Vagina (tissue), 2 donors: ENCODE data around the gene TRIM10.

Source experiments
- CTCF ChIP-seq, 3 experiments: fragments of 450-650 bp in 2 of 3; fragments of 200-600 bp in 1 of 3; sonication (generic) in 1 of 3; IDR thresholded peaks; one replicate each; pipeline ENCODE4 v1.5.1; 2017 to 2019; ENCODE audit warnings: antibody characterized with exemption in 3 of 3, mild to moderate bottlenecking in 2 of 3, moderate library complexity in 2 of 3
- POLR2AphosphoS5 ChIP-seq, 2 donors: sonication (generic); formaldehyde crosslinking; IDR thresholded peaks; one replicate each; pipeline ENCODE4 v1.9.0; 2017; ENCODE audit warnings: antibody characterized with exemption in 2 of 2, mild to moderate bottlenecking in 2 of 2, low read depth in 1 of 2; ENCODE audit not compliant: insufficient read depth in 1 of 2

GRCh38 chr6:30180145-30180544 lies 19.1 kb upstream of the TRIM10 start:
- no peak for TF ChIP-seq POLR2AphosphoS5 (IDR thresholded peaks at IDR 0.05; ENCODE audit: insufficient read depth in 1 of 2, low read depth in 1 of 2)
- no peak for TF ChIP-seq CTCF (IDR thresholded peaks at IDR 0.05)
